Measurements from ENCODE around the gene HCRTR1. TPM values are rescaled to one million over a fixed set of nuclear protein-coding genes. Genes with fewer than 3 reads are reported as not detected.

Gene HCRTR1
- polyA plus RNA-seq, 1 of the 3 experiments (the other 2 are of a cell fraction): 0.03 TPM

- CTCF ChIA-PET: interaction anchor here (1.0 to 1.5 kb wide), 5 partner anchors 9 to 215 kb away, joined by 3 to 5 read pairs (median 3); no protein-coding TSS in a partner anchor
- no peak for TF ChIP-seq EZH2phosphoT487 (IDR thresholded peaks at IDR 0.05; ENCODE audit: borderline replicate concordance, low read depth)
- no peak for TF ChIP-seq MAX (IDR thresholded peaks at IDR 0.05; ENCODE audit: low read depth)
- TF ChIP-seq RCOR1 (IDR thresholded peaks at IDR 0.05; ENCODE audit: low read length): no peak
- TF ChIP-seq USF1 (IDR thresholded peaks at IDR 0.05; ENCODE audit: borderline replicate concordance, low read depth): no peak
- no peak for TF ChIP-seq SMC3 (IDR thresholded peaks at IDR 0.05; ENCODE audit: low read depth, low read length)
- TF ChIP-seq FOXJ3 (CRISPR knock-in tag; IDR thresholded peaks at IDR 0.05): no peak
- TF ChIP-seq USF2 (IDR thresholded peaks at IDR 0.05; ENCODE audit: borderline replicate concordance, low read depth, low read length): no peak
- no peak for TF ChIP-seq REST (IDR thresholded peaks at IDR 0.05; ENCODE audit: low read depth, low read length)
- TF ChIP-seq YY1 (IDR thresholded peaks at IDR 0.05; ENCODE audit: low read depth): no peak
- TF ChIP-seq MXI1 (IDR thresholded peaks at IDR 0.05; ENCODE audit: low read depth, low read length): no peak
These were observed 7.9 kb upstream of the HCRTR1 start for GRCh38 chr1:31609514-31610118.

More at GRCh38 chr1:31609514-31610118, 7.9 kb upstream of the HCRTR1 start:
- POLR2A ChIA-PET: no interaction called here
- no peaks in the 10 kb centered on the region for H3K9me3 ChIP-seq
- peaks cover 8% of the 10 kb centered on the region in 2 experiments; a peak in 1 of 4 replicates for H3K4me1 ChIP-seq (ENCODE audit: control insufficient read depth in 1 of 2, insufficient read depth in 2 of 2, low read depth in 1 of 2, low read length in 1 of 2)
- H3K9me2 ChIP-seq: no peaks in the 10 kb centered on the region
- H2AFZ ChIP-seq (ENCODE audit: low read depth): no peak overlapping the region
- no peak overlapping the region for H3K9ac ChIP-seq
- no peak overlapping the region for H3K27ac ChIP-seq (ENCODE audit: low read depth in 2 of 2, low read length in 1 of 2)
- H3F3A ChIP-seq (replicated peaks; ENCODE audit: insufficient read depth): peaks cover 7% of the 10 kb centered on the region
- H3K36me3 ChIP-seq (replicated peaks in 1 of 2; ENCODE audit: control insufficient read depth in 1 of 2, insufficient read depth in 2 of 2, low read length in 1 of 2): no peaks in the 10 kb centered on the region
- WGBS (ENCODE audit: low lambda C conversion rate): 0% methylated on average over 1 of the region's 1 CpG
- DNase-seq: no peak
- no peaks in the 10 kb centered on the region; the same call in 1 of the 2 replicates for H3K27me3 ChIP-seq (ENCODE audit: insufficient read depth)
- no peaks in the 10 kb centered on the region for H4K20me1 ChIP-seq (ENCODE audit: insufficient read depth)
- no peak overlapping the region for H3K4me2 ChIP-seq
- H3K4me3 ChIP-seq (ENCODE audit: low read depth in 2 of 2, low read length in 1 of 2): no peak overlapping the region
- H3K79me2 ChIP-seq (ENCODE audit: insufficient read depth): no peaks in the 10 kb centered on the region
